Caki2 (cell line): Measurements from ENCODE around the gene SSPN. TPM values are rescaled to one million over a fixed set of nuclear protein-coding genes. Genes with fewer than 3 reads are reported as not detected.
A peak's percentile ranks its signal among the peaks of the same experiment; 100 is the strongest.

Experiments
- DNase-seq: peaks from one replicate; pipeline ENCODE4 v3.0.0-alpha.2; 2015; ENCODE audit warnings: low read depth
- in situ Hi-C: cut with HindIII; loops from 2 replicates; pipeline ENCODE4 v1.10.0; 2016; ENCODE audit warnings: low sequenced_read_pairs, low pct_unique_long_range_greater_than_20kb, mixed read lengths
- total RNA-seq: library from RNA; depleted of rRNA; stranded (reverse); fragments of >200 nt; shearing (Covaris generic); gene quantifications from 2 replicates; pipeline ENCODE4 v1.2.3, GENCODE V29; 2014; ENCODE audit warnings: low replicate concordance

SSPN gene
- total RNA-seq, 1 experiment from 2014 or later = 3.9 TPM

GRCh38 chr12:26179826-26180225 lies 15.5 kb upstream of the SSPN start:
- in situ Hi-C loops = no loop called here
- no peak for DNase-seq

GRCh38 chr12:26182377-26182776 lies 13.0 kb upstream of the SSPN start:
- in situ Hi-C loops = no loop called here
- DNase-seq = no peak

- DNase-seq = no peak
- in situ Hi-C loops = no loop called here
These were observed 9.6 kb upstream of the SSPN start for GRCh38 chr12:26185532-26186320.

GRCh38 chr12:26187014-26187798 lies 8.2 kb upstream of the SSPN start:
- DNase-seq = no peak
- in situ Hi-C loops = no loop called here

- in situ Hi-C loops = no loop called here
- no peak for DNase-seq
These were observed 7.2 kb upstream of the SSPN start for GRCh38 chr12:26188127-26188526.

- in situ Hi-C loops = no loop called here
- DNase-seq = no peak
These were observed 6.7 kb upstream of the SSPN start for GRCh38 chr12:26188641-26189040.

GRCh38 chr12:26192142-26192541 lies 3.2 kb upstream of the SSPN start:
- DNase-seq = no peak
- in situ Hi-C loops = no loop called here

GRCh38 chr12:26193539-26193938 lies 1.8 kb upstream of the SSPN start:
- in situ Hi-C loops = no loop called here
- no peak for DNase-seq

- peak; percentile 45 for DNase-seq
- in situ Hi-C loops = no loop called here
These were observed 458 bp downstream of the SSPN start for GRCh38 chr12:26195641-26196420.

GRCh38 chr12:26196421-26196716 lies 996 bp downstream of the SSPN start:
- DNase-seq = no peak
- in situ Hi-C loops = no loop called here

GRCh38 chr12:26197832-26198231 lies 2.5 kb downstream of the SSPN start:
- in situ Hi-C loops = no loop called here
- no peak for DNase-seq

- in situ Hi-C loops = no loop called here
- DNase-seq = no peak
These were observed 3.4 kb downstream of the SSPN start for GRCh38 chr12:26198742-26199141.

GRCh38 chr12:26203167-26203780 lies 7.9 kb downstream of the SSPN start:
- DNase-seq = no peak
- in situ Hi-C loops = no loop called here

GRCh38 chr12:26204612-26205289 lies 9.4 kb downstream of the SSPN start:
- no peak for DNase-seq
- in situ Hi-C loops = no loop called here

- no peak for DNase-seq
- in situ Hi-C loops = no loop called here
These were observed 9.9 kb downstream of the SSPN start for GRCh38 chr12:26205298-26205697.

- no peak for DNase-seq
- in situ Hi-C loops = no loop called here
These were observed 10.6 kb downstream of the SSPN start for GRCh38 chr12:26205941-26206340.

- in situ Hi-C loops = no loop called here
These were observed 16.0 kb downstream of the SSPN start for GRCh38 chr12:26211331-26211730.

GRCh38 chr12:26212396-26212795 lies 17.0 kb downstream of the SSPN start:
- DNase-seq = no peak
- in situ Hi-C loops = no loop called here

More at GRCh38 chr12:26211331-26211730, 16.0 kb downstream of the SSPN start:
- DNase-seq = no peak
